Neural cell (in vitro differentiated cells): Measurements from ENCODE around the gene PLXNA2. TPM values are rescaled to one million over a fixed set of nuclear protein-coding genes. Genes with fewer than 3 reads are reported as not detected.

Experiments
- H2AFZ ChIP-seq: fragments of 200-600, 300-800 bp; sonication (generic), shearing (Covaris generic); 2 replicates; pipeline ENCODE4 v1.6.0; 2014; ENCODE audit warnings: low read depth, mild to moderate bottlenecking, antibody characterized with exemption, low read length, moderate library complexity
- H3F3A ChIP-seq: fragments of 200-600 bp; shearing (Covaris generic); 2 replicates; pipeline ENCODE4 v1.6.1; 2016; ENCODE audit warnings: mild to moderate bottlenecking, moderate library complexity, mixed read lengths, antibody characterized with exemption, low read length; ENCODE audit not compliant: insufficient read depth, poor library complexity, severe bottlenecking
- H3K27ac ChIP-seq: fragments of 200-600, 300-800 bp; sonication (generic), shearing (Covaris generic); 2 replicates; pipeline ENCODE4 v1.5.1; 2014; ENCODE audit warnings: mild to moderate bottlenecking, low read length, moderate library complexity
- H3K27me3 ChIP-seq: fragments of 300-800, 200-600 bp; sonication (generic), shearing (Covaris generic); 2 replicates; pipeline ENCODE4 v1.6.0; 2014; ENCODE audit warnings: mild to moderate bottlenecking, low read depth, low read length, moderate library complexity; ENCODE audit not compliant: insufficient read depth
- H3K36me3 ChIP-seq: fragments of 300-800, 200-600 bp; sonication (generic), shearing (Covaris generic); 2 replicates; pipeline ENCODE4 v1.5.1; 2014; ENCODE audit warnings: mild to moderate bottlenecking, antibody characterized with exemption, low read length, moderate library complexity; ENCODE audit not compliant: insufficient read depth
- H3K4me2 ChIP-seq: fragments of 300-800, 200-600 bp; sonication (generic), shearing (Covaris generic); 2 replicates; pipeline ENCODE4 v1.6.0; 2014; ENCODE audit warnings: mild to moderate bottlenecking, low read length
- H3K4me3 ChIP-seq: fragments of 300-800, 200-600 bp; sonication (generic), shearing (Covaris generic); 2 replicates; pipeline ENCODE4 v1.5.1; 2014; ENCODE audit warnings: mild to moderate bottlenecking, low read length, moderate library complexity
- H3K79me2 ChIP-seq: fragments of 200-600 bp; shearing (Covaris generic); replicated peaks from 2 replicates; pipeline ENCODE4 v1.6.0; 2014; ENCODE audit warnings: mild to moderate bottlenecking, low read length, moderate library complexity; ENCODE audit not compliant: insufficient read depth
- H3K9ac ChIP-seq: fragments of 300-800, 200-600 bp; sonication (generic), shearing (Covaris generic); 2 replicates; pipeline ENCODE4 v1.6.1; 2016; ENCODE audit warnings: mild to moderate bottlenecking, low read length, mixed read lengths
- H3K9me2 ChIP-seq: fragments of 200-600 bp; shearing (Covaris generic); 2 replicates; pipeline ENCODE4 v1.6.1; 2016; ENCODE audit warnings: mild to moderate bottlenecking, low read length, mixed read lengths; ENCODE audit not compliant: insufficient read depth
- H3K9me3 ChIP-seq: fragments of 200-600, 300-800 bp; sonication (generic), shearing (Covaris generic); 2 replicates; pipeline ENCODE4 v1.6.1; 2016; ENCODE audit warnings: mild to moderate bottlenecking, mixed run types, low read length, moderate library complexity, mixed read lengths
- H4K20me1 ChIP-seq: fragments of 200-600 bp; shearing (Covaris generic); 2 replicates; pipeline ENCODE4 v1.6.1; 2016; ENCODE audit warnings: mild to moderate bottlenecking, mixed run types; ENCODE audit not compliant: insufficient read depth
- EP300 ChIP-seq: fragments of 450-650 bp; conservative IDR thresholded peaks from 2 replicates; pipeline ENCODE4 v1.6.1; 2014; ENCODE audit warnings: antibody characterized with exemption, mild to moderate bottlenecking, moderate library complexity; ENCODE audit not compliant: poor library complexity, severe bottlenecking
- EZH2 ChIP-seq: fragments of 200-600, 300-800 bp; shearing (Covaris generic), sonication (generic); IDR thresholded peaks from 2 replicates; pipeline ENCODE4 v1.6.1; 2014; ENCODE audit warnings: antibody characterized with exemption, low read length, borderline replicate concordance, mild to moderate bottlenecking; ENCODE audit not compliant: insufficient read depth, poor library complexity, severe bottlenecking
- MXI1 ChIP-seq: fragments of 450-650 bp; conservative IDR thresholded peaks from 2 replicates; pipeline ENCODE4 v1.6.1; 2014; ENCODE audit warnings: antibody characterized with exemption, mild to moderate bottlenecking; ENCODE audit not compliant: poor library complexity, severe bottlenecking
- POLR2AphosphoS5 ChIP-seq: IDR thresholded peaks from 2 replicates; pipeline ENCODE4 v1.6.1; 2012
- RAD21 ChIP-seq: fragments of 450-650 bp; conservative IDR thresholded peaks from 2 replicates; pipeline ENCODE4 v1.6.1; 2014; ENCODE audit warnings: antibody characterized with exemption, mild to moderate bottlenecking, moderate library complexity
- SMC3 ChIP-seq: fragments of 450-650 bp; conservative IDR thresholded peaks from 2 replicates; pipeline ENCODE4 v1.6.1; 2014; ENCODE audit warnings: antibody characterized with exemption, mild to moderate bottlenecking, moderate library complexity; ENCODE audit not compliant: poor library complexity
- TAF1 ChIP-seq: IDR thresholded peaks from 2 replicates; pipeline ENCODE4 v1.6.1; 2012; ENCODE audit warnings: low read depth
- polyA plus RNA-seq: library from polyadenylated mRNA; depleted of rRNA; stranded (reverse); fragments of >200 nt; gene quantifications from 2 replicates; pipeline ENCODE4 v1.2.3, GENCODE V29; 2014
- TF ChIP-seq, protein P1 (sequence below): fragments of 450-650 bp; IDR thresholded peaks from 2 replicates; pipeline ENCODE4 v1.5.1; 2014; ENCODE audit warnings: antibody characterized with exemption, mild to moderate bottlenecking, moderate library complexity; ENCODE audit not compliant: poor library complexity, severe bottlenecking
- TF ChIP-seq, protein P2 (sequence below): IDR thresholded peaks from 2 replicates; pipeline ENCODE4 v1.6.1; 2012; ENCODE audit warnings: borderline replicate concordance

PLXNA2 gene
- polyA plus RNA-seq, 1 donor from 2014 or later = 30.6 TPM

DNA sequence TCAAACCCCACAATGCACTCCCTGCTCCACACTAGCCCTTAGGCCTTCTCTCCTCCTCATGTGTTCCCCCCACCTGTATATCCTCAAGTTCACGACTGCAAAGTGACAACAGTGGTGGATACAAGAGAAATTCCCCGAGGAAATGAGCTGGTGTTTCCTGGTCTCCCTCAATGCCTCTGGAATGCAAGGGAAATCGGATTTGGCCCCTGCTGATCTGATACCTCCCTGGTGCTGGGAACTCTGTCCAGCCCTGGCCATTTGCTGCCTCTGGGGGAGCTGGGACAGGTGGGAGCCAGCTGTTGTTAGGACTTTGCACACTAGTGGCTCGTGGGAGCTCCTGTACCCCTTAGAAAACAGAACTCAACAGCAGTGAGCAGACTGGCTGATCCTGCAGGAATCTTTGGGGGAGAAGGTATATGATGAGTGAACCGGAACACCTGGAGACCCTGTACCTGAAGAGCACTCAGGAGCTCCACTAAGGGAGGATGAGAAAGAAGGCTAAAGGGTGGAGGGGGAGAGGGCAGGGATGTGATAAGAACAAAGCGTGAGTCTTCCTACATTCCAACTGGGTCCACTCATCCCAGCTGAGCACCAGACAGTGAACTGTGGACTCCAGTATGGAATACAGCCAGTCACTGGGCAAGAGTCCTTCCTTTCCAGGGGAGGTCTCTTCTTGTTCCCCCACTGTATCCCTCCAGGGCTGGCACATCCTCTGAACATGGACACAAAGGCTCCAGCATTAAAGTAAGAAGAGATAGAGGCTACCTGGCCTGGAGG is 69.3 kb downstream of the PLXNA2 start:
- no peak for TF ChIP-seq POLR2AphosphoS5
- no peak for TF ChIP-seq EP300
- TF ChIP-seq, protein P1, sequence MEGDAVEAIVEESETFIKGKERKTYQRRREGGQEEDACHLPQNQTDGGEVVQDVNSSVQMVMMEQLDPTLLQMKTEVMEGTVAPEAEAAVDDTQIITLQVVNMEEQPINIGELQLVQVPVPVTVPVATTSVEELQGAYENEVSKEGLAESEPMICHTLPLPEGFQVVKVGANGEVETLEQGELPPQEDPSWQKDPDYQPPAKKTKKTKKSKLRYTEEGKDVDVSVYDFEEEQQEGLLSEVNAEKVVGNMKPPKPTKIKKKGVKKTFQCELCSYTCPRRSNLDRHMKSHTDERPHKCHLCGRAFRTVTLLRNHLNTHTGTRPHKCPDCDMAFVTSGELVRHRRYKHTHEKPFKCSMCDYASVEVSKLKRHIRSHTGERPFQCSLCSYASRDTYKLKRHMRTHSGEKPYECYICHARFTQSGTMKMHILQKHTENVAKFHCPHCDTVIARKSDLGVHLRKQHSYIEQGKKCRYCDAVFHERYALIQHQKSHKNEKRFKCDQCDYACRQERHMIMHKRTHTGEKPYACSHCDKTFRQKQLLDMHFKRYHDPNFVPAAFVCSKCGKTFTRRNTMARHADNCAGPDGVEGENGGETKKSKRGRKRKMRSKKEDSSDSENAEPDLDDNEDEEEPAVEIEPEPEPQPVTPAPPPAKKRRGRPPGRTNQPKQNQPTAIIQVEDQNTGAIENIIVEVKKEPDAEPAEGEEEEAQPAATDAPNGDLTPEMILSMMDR = no peak
- TF ChIP-seq MXI1 = no peak
- no peak for TF ChIP-seq TAF1
- no peak for TF ChIP-seq EZH2
- no peak for TF ChIP-seq RAD21
- no peak for TF ChIP-seq SMC3
- TF ChIP-seq, protein P2, sequence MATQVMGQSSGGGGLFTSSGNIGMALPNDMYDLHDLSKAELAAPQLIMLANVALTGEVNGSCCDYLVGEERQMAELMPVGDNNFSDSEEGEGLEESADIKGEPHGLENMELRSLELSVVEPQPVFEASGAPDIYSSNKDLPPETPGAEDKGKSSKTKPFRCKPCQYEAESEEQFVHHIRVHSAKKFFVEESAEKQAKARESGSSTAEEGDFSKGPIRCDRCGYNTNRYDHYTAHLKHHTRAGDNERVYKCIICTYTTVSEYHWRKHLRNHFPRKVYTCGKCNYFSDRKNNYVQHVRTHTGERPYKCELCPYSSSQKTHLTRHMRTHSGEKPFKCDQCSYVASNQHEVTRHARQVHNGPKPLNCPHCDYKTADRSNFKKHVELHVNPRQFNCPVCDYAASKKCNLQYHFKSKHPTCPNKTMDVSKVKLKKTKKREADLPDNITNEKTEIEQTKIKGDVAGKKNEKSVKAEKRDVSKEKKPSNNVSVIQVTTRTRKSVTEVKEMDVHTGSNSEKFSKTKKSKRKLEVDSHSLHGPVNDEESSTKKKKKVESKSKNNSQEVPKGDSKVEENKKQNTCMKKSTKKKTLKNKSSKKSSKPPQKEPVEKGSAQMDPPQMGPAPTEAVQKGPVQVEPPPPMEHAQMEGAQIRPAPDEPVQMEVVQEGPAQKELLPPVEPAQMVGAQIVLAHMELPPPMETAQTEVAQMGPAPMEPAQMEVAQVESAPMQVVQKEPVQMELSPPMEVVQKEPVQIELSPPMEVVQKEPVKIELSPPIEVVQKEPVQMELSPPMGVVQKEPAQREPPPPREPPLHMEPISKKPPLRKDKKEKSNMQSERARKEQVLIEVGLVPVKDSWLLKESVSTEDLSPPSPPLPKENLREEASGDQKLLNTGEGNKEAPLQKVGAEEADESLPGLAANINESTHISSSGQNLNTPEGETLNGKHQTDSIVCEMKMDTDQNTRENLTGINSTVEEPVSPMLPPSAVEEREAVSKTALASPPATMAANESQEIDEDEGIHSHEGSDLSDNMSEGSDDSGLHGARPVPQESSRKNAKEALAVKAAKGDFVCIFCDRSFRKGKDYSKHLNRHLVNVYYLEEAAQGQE = no peak

GRCh38 chr1:208174200-208174599 is 70.0 kb downstream of the PLXNA2 start:
- no peaks in the 10 kb centered on the region for H3K9me2 ChIP-seq
- H3F3A ChIP-seq = no peaks in the 10 kb centered on the region
- H3K27me3 ChIP-seq = no peaks in the 10 kb centered on the region
- no peak overlapping the region for H3K4me2 ChIP-seq
- H3K4me3 ChIP-seq = no peak overlapping the region
- H3K36me3 ChIP-seq = no peaks in the 10 kb centered on the region
- no peaks in the 10 kb centered on the region for H3K79me2 ChIP-seq
- TF ChIP-seq, protein P2 = no peak
- no peak for TF ChIP-seq TAF1
- no peak for TF ChIP-seq EZH2
- no peak for TF ChIP-seq RAD21
- no peak for TF ChIP-seq MXI1
- no peak for TF ChIP-seq EP300
- no peak for TF ChIP-seq POLR2AphosphoS5
- TF ChIP-seq SMC3 = no peak
- TF ChIP-seq, protein P1 = no peak
- H3K9ac ChIP-seq = no peak overlapping the region
- H3K27ac ChIP-seq = no peak overlapping the region
- H2AFZ ChIP-seq = no peak overlapping the region
- peaks cover 12% of the 10 kb centered on the region for H4K20me1 ChIP-seq
- H3K9me3 ChIP-seq = no peaks in the 10 kb centered on the region

More for the DNA sequence above, 69.3 kb downstream of the PLXNA2 start:
- no peak overlapping the region for H3K4me2 ChIP-seq
- no peaks in the 10 kb centered on the region for H3K36me3 ChIP-seq
- H2AFZ ChIP-seq = no peak overlapping the region
- no peaks in the 10 kb centered on the region for H3K9me2 ChIP-seq
- no peaks in the 10 kb centered on the region for H3F3A ChIP-seq
- no peaks in the 10 kb centered on the region for H3K27me3 ChIP-seq
- H3K27ac ChIP-seq = no peak overlapping the region
- H3K4me3 ChIP-seq = no peak overlapping the region
- no peaks in the 10 kb centered on the region for H3K79me2 ChIP-seq
- no peak overlapping the region for H3K9ac ChIP-seq
- peaks cover 10% of the 10 kb centered on the region for H4K20me1 ChIP-seq
- H3K9me3 ChIP-seq = no peaks in the 10 kb centered on the region
